GM18511 (cell line): Measurements from ENCODE around the gene SLC9A3.

Source experiments
- ATAC-seq: cut with Tn5 transposase; IDR thresholded peaks from one replicate; pipeline ENCODE4 v1.9.1; 2021; ENCODE audit warnings: mild to moderate bottlenecking, moderate library complexity; ENCODE audit not compliant: unreplicated experiment

SLC9A3 gene

GRCh38 chr5:421287-421880, 102.9 kb downstream of the SLC9A3 start:
- ATAC-seq: no peak

- no peak for ATAC-seq
These were observed 103.5 kb downstream of the SLC9A3 start for GRCh38 chr5:420632-421286.
